H1 (cell line): ENCODE results near the gene ARMH1. TPM values are rescaled to one million over a fixed set of nuclear protein-coding genes. Genes with fewer than 3 reads are reported as not detected.

ENCODE experiments used
- CTCF ChIA-PET: fragments of 300-600 bp; sonication (Branson Sonifier 250); formaldehyde crosslinking; loops from one replicate; lab custom pipeline; 2021; ENCODE audit not compliant: partially characterized antibody; lab: Charles Lee
- POLR2A ChIA-PET: fragments of 300-600 bp; sonication (Branson Sonifier 250); formaldehyde crosslinking; loops from one replicate; lab custom pipeline; 2021; ENCODE audit warnings: inconsistent platforms; ENCODE audit not compliant: partially characterized antibody; lab: Charles Lee
- DNase-seq, 2 experiments: peaks; one replicate each; pipeline versions ENCODE4 v3.0.0 to v3.0.0-alpha.2; 2010 to 2022; ENCODE audit warnings: low spot score in 2 of 2, low read depth in 1 of 2, mixed read lengths in 1 of 2
- FAIRE-seq: peaks from 2 replicates; lab custom pipeline; 2011; peaks lifted over from hg19 to GRCh38; lab: Jason Lieb, UNC
- H2AFZ ChIP-seq: 2 replicates; pipeline ENCODE4 v1.8.1; 2012; ENCODE audit warnings: low read length, inconsistent platforms
- H2AK5ac ChIP-seq: 2 replicates; pipeline ENCODE4 v1.6.1; 2013; ENCODE audit warnings: low read depth, low read length
- H2BK120ac ChIP-seq: replicated peaks from 2 replicates; pipeline ENCODE3; 2013; ENCODE audit warnings: low read depth, low read length, inconsistent platforms
- H2BK12ac ChIP-seq: 2 replicates; pipeline ENCODE4 v1.6.1; 2013; ENCODE audit warnings: low read depth, low read length
- H2BK15ac ChIP-seq: 2 replicates; pipeline ENCODE4 v1.6.1; 2013; ENCODE audit warnings: low read length
- H2BK20ac ChIP-seq: 2 replicates; pipeline ENCODE4 v1.6.1; 2013; ENCODE audit warnings: low read length
- H2BK5ac ChIP-seq: 2 replicates; pipeline ENCODE4 v1.6.1; 2013; ENCODE audit warnings: low read depth, low read length
- H3K14ac ChIP-seq: 2 replicates; pipeline ENCODE4 v1.6.1; 2013; ENCODE audit warnings: inconsistent platforms; ENCODE audit not compliant: insufficient read length
- H3K18ac ChIP-seq: 2 replicates; pipeline ENCODE4 v1.6.1; 2013; ENCODE audit warnings: low read length; ENCODE audit errors: extremely low read depth
- H3K23ac ChIP-seq: 2 replicates; pipeline ENCODE4 v1.6.1; 2013; ENCODE audit warnings: inconsistent platforms; ENCODE audit not compliant: insufficient read length
- H3K23me2 ChIP-seq: 2 replicates; pipeline ENCODE4 v1.6.1; 2013; ENCODE audit warnings: low read depth, low read length
- H3K27ac ChIP-seq: 2 replicates; pipeline ENCODE4 v1.6.1; 2011; ENCODE audit warnings: low read depth, low read length, inconsistent platforms
- H3K27me3 ChIP-seq, 4 experiments: replicated peaks in 1 of 4; 1 replicate in 1 of 4; 2 replicates in 3 of 4; pipeline versions ENCODE4 v1.6.1 to v1.8.1; 2011 to 2013; ENCODE audit warnings: low read length in 3 of 4, mild to moderate bottlenecking in 3 of 4, inconsistent platforms in 2 of 4, mixed read lengths in 2 of 4, moderate library complexity in 1 of 4; ENCODE audit not compliant: control insufficient read depth in 3 of 4, insufficient read depth in 3 of 4; ENCODE audit errors: extremely low read depth in 1 of 4
- H3K36me3 ChIP-seq, 4 experiments: 2 replicates each; pipeline versions ENCODE4 v1.6.1 to v1.8.1; 2011 to 2013; ENCODE audit warnings: mild to moderate bottlenecking in 4 of 4, low read length in 3 of 4, moderate library complexity in 2 of 4, control low read depth in 1 of 4, inconsistent platforms in 1 of 4; ENCODE audit not compliant: insufficient read depth in 4 of 4, control insufficient read depth in 2 of 4
- H3K4ac ChIP-seq: replicated peaks from 2 replicates; pipeline ENCODE3; 2013; ENCODE audit warnings: low read length, low read depth, mixed read lengths, inconsistent platforms; ENCODE audit not compliant: insufficient read length
- H3K4me1 ChIP-seq, 4 experiments: replicated peaks in 1 of 4; 1 replicate in 1 of 4; 2 replicates in 3 of 4; pipeline versions ENCODE4 v1.6.1 to v1.8.1; 2011 to 2013; ENCODE audit warnings: low read length in 3 of 4, inconsistent platforms in 2 of 4, mixed read lengths in 1 of 4; ENCODE audit not compliant: insufficient read depth in 4 of 4, control insufficient read depth in 3 of 4
- H3K4me2 ChIP-seq, 2 experiments: 2 replicates each; pipeline versions ENCODE4 v1.6.1 to v1.8.1; 2011 to 2013; ENCODE audit warnings: low read depth in 2 of 2, low read length in 2 of 2, control low read depth in 1 of 2, inconsistent platforms in 1 of 2, mild to moderate bottlenecking in 1 of 2; ENCODE audit not compliant: insufficient read depth in 1 of 2
- H3K4me3 ChIP-seq, 4 experiments: fragments of 200-600, 300-600 bp in 1 of 4; sonication (generic), shearing (Covaris generic), sonication (Bioruptor Twin) in 1 of 4; 2 replicates each; pipeline versions ENCODE4 v1.5.1 to v1.8.1; 2011 to 2016; ENCODE audit warnings: low read length in 4 of 4, low read depth in 3 of 4, control low read depth in 2 of 4, inconsistent platforms in 2 of 4, mild to moderate bottlenecking in 2 of 4, mixed read lengths in 1 of 4, moderate library complexity in 1 of 4; ENCODE audit not compliant: insufficient read depth in 2 of 4; ENCODE audit errors: extremely low read depth in 1 of 4
- H3K56ac ChIP-seq: replicated peaks from 2 replicates; pipeline ENCODE3; 2013; ENCODE audit warnings: low read depth, mild to moderate bottlenecking, mixed read lengths, low read length, inconsistent platforms; ENCODE audit not compliant: insufficient read length
- H3K79me1 ChIP-seq: 2 replicates; pipeline ENCODE4 v1.6.1; 2013; ENCODE audit warnings: low read depth, low read length, control low read depth
- H3K79me2 ChIP-seq, 2 experiments: 2 replicates each; pipeline versions ENCODE4 v1.6.1 to v1.8.1; 2012 to 2013; ENCODE audit warnings: low read length in 2 of 2, mild to moderate bottlenecking in 2 of 2, inconsistent platforms in 1 of 2; ENCODE audit not compliant: insufficient read depth in 2 of 2, control insufficient read depth in 1 of 2
- H3K9ac ChIP-seq, 4 experiments: replicated peaks in 1 of 4; 1 replicate in 1 of 4; 2 replicates in 3 of 4; pipeline versions ENCODE4 v1.6.1 to v1.8.1; 2011 to 2013; ENCODE audit warnings: low read depth in 3 of 4, low read length in 3 of 4, control low read depth in 2 of 4, mild to moderate bottlenecking in 2 of 4, moderate library complexity in 2 of 4, inconsistent platforms in 1 of 4; ENCODE audit errors: extremely low read depth in 1 of 4
- H3K9me3 ChIP-seq, 2 experiments: 2 replicates each; pipeline versions ENCODE4 v1.6.1 to v1.8.1; 2012 to 2013; ENCODE audit warnings: mild to moderate bottlenecking in 2 of 2, moderate library complexity in 2 of 2, control low read depth in 1 of 2, inconsistent platforms in 1 of 2, low read depth in 1 of 2, low read length in 1 of 2, mixed read lengths in 1 of 2; ENCODE audit not compliant: insufficient read depth in 2 of 2
- H4K20me1 ChIP-seq, 2 experiments: replicated peaks in 1 of 2; 2 replicates each; pipeline versions ENCODE3 to v1.8.1; 2011 to 2013; ENCODE audit warnings: inconsistent platforms in 2 of 2, low read length in 2 of 2, mild to moderate bottlenecking in 1 of 2; ENCODE audit not compliant: insufficient read depth in 2 of 2, control insufficient read depth in 1 of 2
- H4K5ac ChIP-seq: 2 replicates; pipeline ENCODE4 v1.6.1; 2013; ENCODE audit warnings: low read length, low read depth, mixed read lengths, inconsistent platforms; ENCODE audit not compliant: insufficient read length
- H4K8ac ChIP-seq: 2 replicates; pipeline ENCODE4 v1.8.0; 2013; ENCODE audit warnings: mild to moderate bottlenecking, moderate library complexity, low read length, inconsistent platforms; ENCODE audit not compliant: insufficient read depth; ENCODE audit errors: extremely low read depth
- H4K91ac ChIP-seq: replicated peaks from 2 replicates; pipeline ENCODE3; 2013; ENCODE audit warnings: low read length, mixed read lengths, inconsistent platforms; ENCODE audit not compliant: insufficient read length
- GTF2F1 ChIP-seq: IDR thresholded peaks from 2 replicates; pipeline ENCODE4 v1.6.1; 2012; ENCODE audit warnings: low read depth, low read length, improper control_type of control experiment, borderline replicate concordance
- PHF8 ChIP-seq: fragments of 200-600 bp; sonication (generic); conservative IDR thresholded peaks from 2 replicates; pipeline ENCODE4 v1.7.1; 2012; ENCODE audit warnings: low read depth, mild to moderate bottlenecking, inconsistent platforms, low read length, moderate library complexity
- YY1 ChIP-seq: IDR thresholded peaks from 2 replicates; pipeline ENCODE4 v1.6.1; 2011; ENCODE audit warnings: low read depth, mild to moderate bottlenecking, low read length
- WGBS, 2 experiments: shearing (Covaris generic) in 1 of 2; methylation state at CpG; one replicate each; pipeline versions ENCODE4 v1.1.6 to v1.1.7; 2013 to 2015; ENCODE audit warnings: low lambda C conversion rate in 2 of 2, mixed read lengths in 2 of 2, inconsistent platforms in 1 of 2, low coverage in 1 of 2, missing lambda C conversion rate in 1 of 2; ENCODE audit not compliant: insufficient replicate concordance in 2 of 2, insufficient coverage in 1 of 2, insufficient read length in 1 of 2; ENCODE audit errors: extremely low coverage in 1 of 2, missing lambda C conversion rate in 1 of 2; 5-methylcytosine and 5-hydroxymethylcytosine counted together
- polyA plus RNA-seq, 7 experiments: library from polyadenylated mRNA; depleted of rRNA in 3 of 7; stranded (reverse) in 5 of 7; unstranded in 2 of 7; fragments of >200 nt in 5 of 7; fragments of 200-250 nt in 2 of 7; gene quantifications; 1 replicate in 5 of 7; 2 replicates in 1 of 7; 4 replicates in 1 of 7; pipeline versions ENCODE4 v1.2.1 to v1.2.3, GENCODE V29; 2011 to 2013; ENCODE audit warnings: missing spikeins in 2 of 7, mixed read lengths in 2 of 7
- total RNA-seq: library from RNA; stranded (reverse); fragmentation: NEBNext Ultra II Directional; extraction: Animal tissue kit (Norgen Biotek cat#: 25700); gene quantifications from 2 replicates; pipeline ENCODE4 v1.2.1, GENCODE V29; 2021
- TF ChIP-seq, protein P1 (sequence below): IDR thresholded peaks from 2 replicates; pipeline ENCODE4 v1.6.1; 2012; ENCODE audit warnings: inconsistent platforms

Gene ARMH1
- total and polyA plus RNA-seq, 2 of the 8 experiments (the other 6 are each of a cell fraction or from before 2014, with no cell fraction given) = 0.82 to 0.85 TPM

DNA sequence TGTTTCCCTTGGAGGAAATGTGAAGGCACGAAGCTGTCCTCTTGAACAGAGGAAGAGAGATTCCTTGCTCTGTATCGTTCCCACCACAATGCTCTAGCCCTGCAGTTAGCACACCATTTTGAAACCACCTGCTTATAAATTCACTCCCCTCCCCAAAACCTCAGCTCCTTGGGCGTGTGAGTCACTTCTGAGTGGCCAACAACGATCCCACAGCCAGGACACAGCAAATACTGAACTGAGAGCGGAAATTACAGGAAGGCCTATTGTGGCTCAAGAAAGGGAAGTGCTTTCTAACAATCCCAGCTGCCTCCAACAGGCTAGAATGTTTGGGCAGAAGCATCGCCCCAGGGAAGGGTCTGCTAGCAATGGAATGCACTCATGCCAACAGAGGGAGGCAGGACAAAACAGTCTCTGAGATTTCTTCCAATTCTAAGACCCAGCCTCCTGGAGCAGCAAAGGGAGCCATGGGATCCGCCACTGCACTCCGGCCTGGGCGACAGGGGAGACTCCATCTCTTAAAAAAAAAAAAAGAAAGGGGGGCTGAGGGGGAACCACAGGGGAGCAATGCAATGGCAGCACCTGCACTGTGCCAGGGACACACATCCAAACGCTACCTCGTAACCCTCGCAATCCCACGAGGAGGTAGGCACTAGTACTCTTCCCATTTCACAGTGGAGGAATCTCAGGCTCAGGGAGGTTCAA, 2.1 kb upstream of the ARMH1 start:
- Histone ChIP-seq H4K20me1 (no peaks in the 10 kb centered on the region), H2BK5ac (no peak overlapping the region), H2BK12ac (no peak overlapping the region), H4K91ac (no peak overlapping the region), H3K23ac (no peak overlapping the region), H3K9ac (no peak overlapping the region), H3K18ac (no peak overlapping the region), H3K79me1 (no peaks in the 10 kb centered on the region), H2AFZ (no peak overlapping the region), H2BK15ac (0 out of 2 replicates have a peak overlapping the region, but pooled peaks have one; percentile 72), H3K27me3 (no peaks in the 10 kb centered on the region; a peak in 1 of 7 replicates), H3K4me1 (peaks cover 4 to 11% (median 6%) of the 10 kb centered on the region in 4 experiments; a peak in 6 of 7 replicates), H2BK20ac (no peak overlapping the region), H3K4me2 (no peak overlapping the region; a peak in 1 of 4 replicates), H3K79me2 (no peaks in the 10 kb centered on the region), H3K4ac (no peak overlapping the region), H3K9me3 (no peaks in the 10 kb centered on the region), H3K14ac (no peak overlapping the region), H2BK120ac (no peak overlapping the region), H3K36me3 (no peaks in the 10 kb centered on the region), H4K8ac (no peak overlapping the region), H3K23me2 (peaks cover 11% of the 10 kb centered on the region), H4K5ac (no peak overlapping the region), H2AK5ac (no peak overlapping the region), H3K56ac (no peak overlapping the region), H3K4me3 (no peak overlapping the region), H3K27ac (no peak overlapping the region)
- ChIA-PET POLR2A (interaction anchor here (0.6 to 3.3 kb wide), 4 partner anchors 9 to 59 kb away, joined by 3 to 14 read pairs (median 5); no protein-coding TSS in a partner anchor), CTCF (interaction anchor here (0.7 to 5.9 kb wide), 7 partner anchors 14 to 48 kb away, joined by 3 to 29 read pairs (median 4); no protein-coding TSS in a partner anchor)
- FAIRE-seq (no peak), DNase-seq (peak in 1 of 2 experiments; percentile 34)
- no peak for TF ChIP-seq PHF8
- no peak for TF ChIP-seq GTF2F1
- no peak for TF ChIP-seq YY1
- TF ChIP-seq, protein P1, sequence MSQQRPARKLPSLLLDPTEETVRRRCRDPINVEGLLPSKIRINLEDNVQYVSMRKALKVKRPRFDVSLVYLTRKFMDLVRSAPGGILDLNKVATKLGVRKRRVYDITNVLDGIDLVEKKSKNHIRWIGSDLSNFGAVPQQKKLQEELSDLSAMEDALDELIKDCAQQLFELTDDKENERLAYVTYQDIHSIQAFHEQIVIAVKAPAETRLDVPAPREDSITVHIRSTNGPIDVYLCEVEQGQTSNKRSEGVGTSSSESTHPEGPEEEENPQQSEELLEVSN = no peak
- WGBS, 2 experiments = 88% methylated on average over 13 of the region's 13 CpGs; no CpG with 5 or more reads in 1 of the 2 experiments
